Right lobe of liver (tissue), 4 donors: ENCODE data around the gene NFATC1.

Experiments
- CTCF ChIP-seq, 4 donors: fragments of 200-600 bp in 3 of 4; fragments of 450-650 bp in 1 of 4; IDR thresholded peaks; one replicate each; pipeline versions ENCODE4 v1.5.1 to v1.8.0; 2016 to 2022; ENCODE audit warnings: antibody characterized with exemption in 4 of 4, mild to moderate bottlenecking in 2 of 4
- POLR2A ChIP-seq: fragments of 450-650 bp; IDR thresholded peaks from one replicate; pipeline ENCODE4 v1.6.1; 2017; ENCODE audit warnings: antibody characterized with exemption, mild to moderate bottlenecking
- donor health status: DM: no; HTN: no; CAD: no.
- donor health status: DM: no; HTN: no; CAD: no.
- donor health status: DM: no; HTN: yes; CAD: no.

GRCh38 chr18:79501006-79501405 is 105.3 kb downstream of the NFATC1 start:
- TF ChIP-seq POLR2A (no peak), CTCF (IDR thresholded peaks at IDR 0.05) (no peak)
